ENCODE measurements around the gene ACP3. TPM values are rescaled to one million over a fixed set of nuclear protein-coding genes. Genes with fewer than 3 reads are reported as not detected.

Gene ACP3
- total RNA-seq, 1 experiment from 2014 or later = 0.82 TPM

DNA sequence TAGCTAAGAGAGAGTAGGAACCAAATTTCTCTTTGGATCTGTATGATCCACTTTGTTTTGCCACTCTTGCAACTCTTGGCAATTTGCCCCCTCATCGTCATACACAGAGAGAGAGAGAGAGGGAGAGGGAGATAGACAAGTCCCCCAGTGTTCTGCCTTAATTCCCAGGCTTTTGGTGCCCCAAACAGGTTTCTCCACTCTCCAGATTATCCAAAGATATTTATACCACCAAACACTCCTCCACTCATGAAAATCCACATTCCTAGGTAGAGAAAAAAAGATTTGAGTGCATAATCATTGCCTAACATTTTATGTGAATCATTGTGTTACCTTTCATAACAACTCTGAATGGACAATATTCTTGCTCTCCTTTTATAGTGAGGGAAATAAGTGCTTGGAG is 15.3 kb downstream of the ACP3 start:
- Mint-ChIP-seq H3K27me3 (ENCODE audit: insufficient read depth, unreplicated experiment) (peaks cover 3% of the 10 kb centered on the region), H3K4me3 (ENCODE audit: unreplicated experiment) (no peak overlapping the region), H3K4me1 (ENCODE audit: low read depth, unreplicated experiment) (no peaks in the 10 kb centered on the region), H3K36me3 (ENCODE audit: insufficient read depth, unreplicated experiment) (no peaks in the 10 kb centered on the region), H3K27ac (ENCODE audit: unreplicated experiment) (no peak overlapping the region), H3K9me3 (ENCODE audit: unreplicated experiment) (no peaks in the 10 kb centered on the region)
- no peaks in the 10 kb centered on the region for H3K9me3 ChIP-seq
- ChIA-PET CTCF (no interaction called here), POLR2A (no interaction called here)
- intact Hi-C loops (cut with micrococcal nuclease; ENCODE audit: unreplicated experiment) = no loop called here
- H3K36me3 ChIP-seq (ENCODE audit: control insufficient read depth, insufficient read depth, low read length) = no peaks in the 10 kb centered on the region
- H3K27me3 ChIP-seq (replicated peaks; ENCODE audit: control insufficient read depth, insufficient read depth, low read length) = no peaks in the 10 kb centered on the region
- no TSS peak for BruUV-seq (replicated peaks)
- H3K4me1 ChIP-seq = no peaks in the 10 kb centered on the region
- no peak overlapping the region for H3K4me3 ChIP-seq (ENCODE audit: low read depth, low read length)
- TF ChIP-seq, protein P1, sequence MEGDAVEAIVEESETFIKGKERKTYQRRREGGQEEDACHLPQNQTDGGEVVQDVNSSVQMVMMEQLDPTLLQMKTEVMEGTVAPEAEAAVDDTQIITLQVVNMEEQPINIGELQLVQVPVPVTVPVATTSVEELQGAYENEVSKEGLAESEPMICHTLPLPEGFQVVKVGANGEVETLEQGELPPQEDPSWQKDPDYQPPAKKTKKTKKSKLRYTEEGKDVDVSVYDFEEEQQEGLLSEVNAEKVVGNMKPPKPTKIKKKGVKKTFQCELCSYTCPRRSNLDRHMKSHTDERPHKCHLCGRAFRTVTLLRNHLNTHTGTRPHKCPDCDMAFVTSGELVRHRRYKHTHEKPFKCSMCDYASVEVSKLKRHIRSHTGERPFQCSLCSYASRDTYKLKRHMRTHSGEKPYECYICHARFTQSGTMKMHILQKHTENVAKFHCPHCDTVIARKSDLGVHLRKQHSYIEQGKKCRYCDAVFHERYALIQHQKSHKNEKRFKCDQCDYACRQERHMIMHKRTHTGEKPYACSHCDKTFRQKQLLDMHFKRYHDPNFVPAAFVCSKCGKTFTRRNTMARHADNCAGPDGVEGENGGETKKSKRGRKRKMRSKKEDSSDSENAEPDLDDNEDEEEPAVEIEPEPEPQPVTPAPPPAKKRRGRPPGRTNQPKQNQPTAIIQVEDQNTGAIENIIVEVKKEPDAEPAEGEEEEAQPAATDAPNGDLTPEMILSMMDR (IDR thresholded peaks at IDR 0.05; ENCODE audit: insufficient read depth in 1 of 2, low read depth in 1 of 2, low read length in 1 of 2, severe bottlenecking in 1 of 2, unreplicated experiment in 1 of 2) = no peak
- no peak for DNase-seq

DNA sequence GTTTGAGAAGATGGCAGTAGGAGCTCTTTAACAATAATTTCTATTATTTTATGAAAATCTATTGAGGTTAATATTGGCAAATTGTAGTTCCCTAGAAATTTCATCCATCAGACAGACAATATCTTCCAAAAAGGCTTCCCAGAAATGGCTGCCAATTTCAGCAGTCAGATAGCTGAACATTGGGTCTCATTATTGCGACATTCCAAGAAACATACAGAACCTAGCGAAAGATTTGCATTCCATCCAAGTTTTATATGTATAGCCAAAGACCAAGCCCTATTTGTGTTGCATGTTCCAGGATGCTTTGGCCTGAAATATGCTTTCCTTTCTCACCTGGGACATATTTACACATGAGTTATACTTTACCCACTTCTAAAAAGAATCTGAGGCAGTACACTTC is 24.5 kb downstream of the ACP3 start:
- Mint-ChIP-seq H3K36me3 (ENCODE audit: insufficient read depth, unreplicated experiment) (no peaks in the 10 kb centered on the region), H3K27ac (ENCODE audit: unreplicated experiment) (no peak overlapping the region), H3K27me3 (ENCODE audit: insufficient read depth, unreplicated experiment) (no peaks in the 10 kb centered on the region), H3K4me1 (ENCODE audit: low read depth, unreplicated experiment) (peaks cover 6% of the 10 kb centered on the region), H3K4me3 (ENCODE audit: unreplicated experiment) (no peak overlapping the region), H3K9me3 (ENCODE audit: unreplicated experiment) (no peaks in the 10 kb centered on the region)
- no TSS peak for BruUV-seq (replicated peaks)
- Histone ChIP-seq H3K9me3 (no peaks in the 10 kb centered on the region), H3K27me3 (replicated peaks; ENCODE audit: control insufficient read depth, insufficient read depth, low read length) (no peaks in the 10 kb centered on the region), H3K36me3 (ENCODE audit: control insufficient read depth, insufficient read depth, low read length) (no peaks in the 10 kb centered on the region), H3K4me1 (no peaks in the 10 kb centered on the region), H3K4me3 (ENCODE audit: low read depth, low read length) (no peak overlapping the region)
- POLR2A ChIA-PET = no interaction called here
- intact Hi-C loops (cut with micrococcal nuclease; ENCODE audit: unreplicated experiment) = loop anchor here (2.0 kb wide), 1 partner anchor 57 kb away; no protein-coding TSS in a partner anchor
- TF ChIP-seq, protein P1 (IDR thresholded peaks at IDR 0.05; ENCODE audit: insufficient read depth in 1 of 2, low read depth in 1 of 2, low read length in 1 of 2, severe bottlenecking in 1 of 2, unreplicated experiment in 1 of 2) = no peak
- CTCF ChIA-PET = interaction anchor here (1.3 to 3.4 kb wide), 2 partner anchors 85 to 91 kb away, joined by 5 to 62 read pairs; no protein-coding TSS in a partner anchor
- DNase-seq = no peak

DNA sequence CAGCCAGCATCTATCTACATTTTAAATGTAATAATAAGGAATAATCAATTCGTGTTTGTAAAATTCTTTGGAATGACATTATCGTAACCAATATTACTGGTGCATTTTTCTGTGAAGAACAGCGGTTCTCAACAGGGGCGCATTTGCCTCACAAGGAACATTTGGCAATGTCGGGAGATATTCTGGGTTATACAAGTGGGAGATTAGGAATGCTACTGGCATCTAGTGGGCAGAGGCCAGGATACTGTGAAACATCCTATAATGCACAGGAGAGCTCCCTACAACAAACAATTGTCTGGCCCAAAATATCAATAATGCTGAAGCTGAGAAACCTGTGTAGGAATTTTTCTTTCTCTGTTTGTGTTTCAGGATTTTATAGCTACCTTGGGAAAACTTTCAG is 25.0 kb downstream of the ACP3 start:
- no peaks in the 10 kb centered on the region for H3K9me3 Mint-ChIP-seq (ENCODE audit: unreplicated experiment)
- TF ChIP-seq, protein P1 (IDR thresholded peaks at IDR 0.05; ENCODE audit: insufficient read depth in 1 of 2, low read depth in 1 of 2, low read length in 1 of 2, severe bottlenecking in 1 of 2, unreplicated experiment in 1 of 2) = peak in 1 of 2 experiments; percentile 10
- H3K4me1 Mint-ChIP-seq (ENCODE audit: low read depth, unreplicated experiment) = peaks cover 6% of the 10 kb centered on the region
- BruUV-seq (replicated peaks) = no TSS peak
- H3K4me3 Mint-ChIP-seq (ENCODE audit: unreplicated experiment) = no peak overlapping the region
- no peaks in the 10 kb centered on the region for H3K36me3 Mint-ChIP-seq (ENCODE audit: insufficient read depth, unreplicated experiment)
- POLR2A ChIA-PET = no interaction called here
- no peaks in the 10 kb centered on the region for H3K27me3 Mint-ChIP-seq (ENCODE audit: insufficient read depth, unreplicated experiment)
- intact Hi-C loops (cut with micrococcal nuclease; ENCODE audit: unreplicated experiment) = loop anchor here (2.0 kb wide), 1 partner anchor 57 kb away; no protein-coding TSS in a partner anchor
- no peaks in the 10 kb centered on the region for H3K9me3 ChIP-seq
- DNase-seq = no peak
- H3K36me3 ChIP-seq (ENCODE audit: control insufficient read depth, insufficient read depth, low read length) = no peaks in the 10 kb centered on the region
- no peak overlapping the region for H3K4me3 ChIP-seq (ENCODE audit: low read depth, low read length)
- H3K27me3 ChIP-seq (replicated peaks; ENCODE audit: control insufficient read depth, insufficient read depth, low read length) = no peaks in the 10 kb centered on the region
- CTCF ChIA-PET = interaction anchor here (1.2 to 3.4 kb wide), 4 partner anchors 69 to 91 kb away, joined by 3 to 62 read pairs (median 9); no protein-coding TSS in a partner anchor
- H3K27ac Mint-ChIP-seq (ENCODE audit: unreplicated experiment) = no peak overlapping the region
- H3K4me1 ChIP-seq = no peaks in the 10 kb centered on the region
